ENCODE results near the gene S100A7A. TPM values are rescaled to one million over a fixed set of nuclear protein-coding genes. Genes with fewer than 3 reads are reported as not detected.
"Not testable (repeated sequence)": the region's sequence is repeated elsewhere in the genome, so short reads cannot be mapped to it uniquely, and the experiment has no call there.

S100A7A gene
- total RNA-seq, 4 donors from 2014 or later = not detected

DNA sequence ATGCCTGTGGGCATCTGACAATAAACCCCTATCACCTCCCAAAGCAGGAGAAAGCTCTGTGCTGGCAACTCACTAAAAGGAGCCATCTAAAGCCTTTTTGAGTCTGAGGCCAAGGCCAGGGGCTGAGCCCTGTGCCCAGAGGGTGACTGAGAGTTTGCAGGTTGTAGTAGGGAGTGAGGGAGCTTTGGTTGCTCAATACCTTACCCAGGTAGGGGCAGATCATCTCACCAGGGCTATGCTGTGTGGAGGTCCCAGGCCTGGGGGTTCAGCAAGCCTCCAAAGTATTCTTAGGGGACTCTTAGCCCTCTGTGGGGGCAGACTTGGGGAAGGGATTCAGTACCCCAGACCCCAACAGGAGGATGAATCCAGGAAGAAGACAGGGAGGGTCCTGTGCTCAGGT, 23.0 kb downstream of the S100A7A start:
- H3K4me3 ChIP-seq = no peak overlapping the region
- H3K27me3 ChIP-seq = no peaks in the 10 kb centered on the region
- H3K4me1 ChIP-seq = no peaks in the 10 kb centered on the region
- H3K36me3 ChIP-seq = no peaks in the 10 kb centered on the region
- TF ChIP-seq POLR2A (IDR thresholded peaks at IDR 0.05) = no peak
- TF ChIP-seq CTCF (IDR thresholded peaks at IDR 0.05) = no peak
- no peak for DNase-seq
- H3K9me3 ChIP-seq = no peaks in the 10 kb centered on the region
- H3K27ac ChIP-seq = no peak overlapping the region

- Histone ChIP-seq H3K4me3 (no peak overlapping the region), H3K27ac (no peak overlapping the region)
- no peak for TF ChIP-seq CTCF (IDR thresholded peaks at IDR 0.05)
- TF ChIP-seq POLR2A (IDR thresholded peaks at IDR 0.05) = no peak
Observed at GRCh38 chr1:153441238-153441755, 25.0 kb downstream of the S100A7A start.

DNA sequence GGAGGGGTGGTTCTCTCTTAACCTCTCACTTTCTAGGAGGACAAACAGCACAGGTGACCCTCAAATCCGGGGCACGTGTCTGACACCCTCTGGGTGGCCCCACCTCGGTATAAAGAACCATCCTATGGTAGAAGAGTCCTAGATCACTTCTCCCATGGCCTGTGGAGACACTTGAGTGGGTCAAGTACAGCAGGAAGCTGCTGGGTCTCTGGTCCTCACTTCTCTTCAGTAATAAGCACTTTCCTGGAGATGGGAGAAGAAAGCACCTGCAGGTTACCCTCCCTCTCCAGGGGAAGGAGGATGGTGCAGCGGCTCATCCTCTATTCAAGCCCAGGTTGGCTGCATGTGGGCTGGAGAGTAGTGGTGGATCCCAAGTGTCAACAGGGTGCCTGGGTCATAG, 27.2 kb downstream of the S100A7A start:
- no peaks in the 10 kb centered on the region for H3K27me3 ChIP-seq
- H3K36me3 ChIP-seq = no peaks in the 10 kb centered on the region
- no peak overlapping the region for H3K4me3 ChIP-seq
- no peak for DNase-seq
- no peaks in the 10 kb centered on the region for H3K9me3 ChIP-seq
- no peak for TF ChIP-seq POLR2A (IDR thresholded peaks at IDR 0.05)
- TF ChIP-seq CTCF (IDR thresholded peaks at IDR 0.05) = no peak
- H3K4me1 ChIP-seq = no peaks in the 10 kb centered on the region
- no peak overlapping the region for H3K27ac ChIP-seq

More at GRCh38 chr1:153441238-153441755, 25.0 kb downstream of the S100A7A start:
- H3K9me3 ChIP-seq = no peaks in the 10 kb centered on the region
- no peaks in the 10 kb centered on the region for H3K36me3 ChIP-seq
- H3K4me1 ChIP-seq = no peaks in the 10 kb centered on the region
- DNase-seq = no peak
- H3K27me3 ChIP-seq = no peaks in the 10 kb centered on the region

DNA sequence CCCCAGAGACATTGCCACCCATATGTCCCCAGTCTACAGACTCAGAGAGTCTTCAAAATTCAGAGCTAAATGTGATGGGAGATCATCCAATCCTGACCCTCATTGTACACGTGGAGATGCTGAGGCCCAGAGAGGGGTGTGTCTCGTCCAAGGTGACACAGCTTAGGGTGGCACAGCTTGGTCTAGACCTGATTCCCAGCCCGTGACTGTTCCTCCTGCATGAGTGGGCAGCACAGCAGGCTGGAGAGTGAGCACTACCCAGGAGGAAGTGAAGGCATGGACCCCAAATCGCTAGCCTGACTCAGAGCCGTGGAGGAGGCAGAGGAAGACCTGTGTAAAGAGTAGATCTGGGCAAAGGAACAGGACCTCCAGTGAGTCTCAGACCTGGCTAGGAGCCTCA, 27.8 kb downstream of the S100A7A start:
- Histone ChIP-seq H3K4me3 (no peak overlapping the region), H3K4me1 (no peaks in the 10 kb centered on the region), H3K36me3 (no peaks in the 10 kb centered on the region), H3K27ac (no peak overlapping the region), H3K27me3 (no peaks in the 10 kb centered on the region), H3K9me3 (no peaks in the 10 kb centered on the region)
- TF ChIP-seq CTCF (IDR thresholded peaks at IDR 0.05) (no peak), POLR2A (IDR thresholded peaks at IDR 0.05) (no peak)
- no peak for DNase-seq

DNA sequence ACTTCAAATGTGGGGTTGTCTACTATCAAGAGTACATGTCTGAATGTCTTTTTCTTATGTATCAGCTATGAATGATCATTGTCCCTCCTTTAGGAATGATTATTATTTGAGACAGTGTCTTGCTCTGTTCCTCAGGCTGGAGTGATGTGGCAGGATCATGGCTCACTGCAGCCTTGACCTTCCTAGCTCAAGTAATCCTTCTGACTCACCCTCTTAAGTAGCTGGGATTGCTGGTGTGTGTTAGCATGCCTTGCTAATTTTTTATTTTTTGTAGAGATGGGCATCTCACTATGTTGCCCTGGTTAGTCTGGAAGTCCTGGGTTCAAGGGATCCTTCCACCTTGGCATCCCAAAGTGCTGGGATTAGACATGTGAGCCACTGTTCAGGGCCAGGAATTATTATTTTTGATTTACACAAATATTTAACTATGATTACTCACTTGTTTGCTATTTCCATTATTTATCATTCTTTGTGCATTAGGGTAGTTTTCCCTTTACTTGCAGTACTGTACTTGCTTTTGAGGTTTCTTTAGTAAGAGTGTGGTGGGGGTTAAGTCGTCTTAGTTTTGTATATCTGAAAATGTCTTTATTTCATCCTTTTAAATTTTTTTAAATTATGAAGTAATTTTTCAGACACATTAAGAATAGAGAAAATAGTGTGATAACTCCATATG, 31.3 kb downstream of the S100A7A start:
- Histone ChIP-seq H3K36me3 (no peaks in the 10 kb centered on the region), H3K4me1 (no peaks in the 10 kb centered on the region), H3K27ac (no peak overlapping the region), H3K9me3 (no peaks in the 10 kb centered on the region), H3K4me3 (no peak overlapping the region), H3K27me3 (no peaks in the 10 kb centered on the region)
- DNase-seq = no peak
- TF ChIP-seq POLR2A (IDR thresholded peaks at IDR 0.05) (no peak), CTCF (IDR thresholded peaks at IDR 0.05) (no peak)

DNA sequence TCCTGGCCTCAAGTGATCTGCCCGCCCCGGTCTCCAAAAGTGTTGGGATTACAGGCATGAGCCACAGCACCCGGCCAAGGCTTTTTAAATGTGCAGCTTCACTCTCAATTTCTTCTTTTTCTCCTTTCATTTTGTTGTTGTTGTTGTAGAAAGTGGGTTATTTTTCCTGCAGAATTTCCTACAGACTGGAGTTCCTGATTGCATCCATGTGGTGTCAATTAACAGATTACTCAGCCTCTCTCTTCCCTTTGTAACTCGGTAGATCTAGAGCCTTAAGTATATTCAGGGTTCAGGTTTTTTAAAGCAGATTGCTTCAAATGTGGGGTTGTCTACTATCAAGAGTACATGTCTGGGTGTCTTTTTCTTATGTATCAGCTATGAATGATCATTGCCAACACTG, 32.5 kb downstream of the S100A7A start:
- DNase-seq, H3K36me3 ChIP-seq, H3K4me3 ChIP-seq, H3K27ac ChIP-seq, H3K4me1 ChIP-seq, H3K27me3 ChIP-seq, H3K9me3 ChIP-seq: not testable (repeated sequence)

Measured in Peyer's patch (tissue), 4 donors.